Measurements from ENCODE around the gene ELMO1. TPM values are rescaled to one million over a fixed set of nuclear protein-coding genes. Genes with fewer than 3 reads are reported as not detected.

The ELMO1 gene
- polyA plus RNA-seq, 1 donor (not counting 4 experiments of a cell fraction or from before 2014, with no cell fraction given) = not detected

DNA sequence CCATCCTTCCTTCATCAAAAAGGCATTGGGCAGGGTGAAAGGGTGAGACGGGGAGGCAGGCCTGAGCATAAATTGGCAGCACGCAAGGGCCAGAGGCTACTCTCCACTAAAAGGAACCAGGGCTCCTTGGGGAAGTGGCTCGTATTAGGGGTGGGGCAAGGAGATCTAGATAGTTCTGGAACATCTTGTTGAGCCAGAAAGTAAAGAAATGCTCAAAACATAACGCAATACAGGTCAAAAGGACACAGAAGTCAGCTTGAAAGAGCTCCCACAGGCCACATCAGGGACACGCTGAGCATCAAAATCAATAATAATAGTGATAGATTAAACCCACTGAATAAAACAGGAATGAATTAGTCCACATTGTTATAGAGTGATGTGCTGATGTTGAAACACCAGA, 203.1 kb downstream of the ELMO1 start:
- Histone ChIP-seq H3K36me3 (ENCODE audit: control insufficient read depth in 2 of 2, extremely low read depth in 1 of 2, insufficient read depth in 2 of 2, low read length in 2 of 2) (no peaks in the 10 kb centered on the region), H3K27ac (ENCODE audit: control insufficient read depth, insufficient read depth, low read length) (no peak overlapping the region), H4K20me1 (ENCODE audit: control insufficient read depth, extremely low read depth, insufficient read depth, low read length) (no peaks in the 10 kb centered on the region), H3K79me2 (ENCODE audit: control insufficient read depth, insufficient read depth, low read length) (no peaks in the 10 kb centered on the region), H3K4me1 (ENCODE audit: control insufficient read depth, extremely low read depth, insufficient read depth, low read length) (no peaks in the 10 kb centered on the region), H2AFZ (ENCODE audit: control insufficient read depth, low read length) (no peak overlapping the region), H3K4me3 (ENCODE audit: control insufficient read depth in 2 of 3, extremely low read depth in 1 of 3, insufficient read depth in 2 of 3, low read depth in 1 of 3, low read length in 3 of 3) (no peak overlapping the region), H3K4me2 (ENCODE audit: control insufficient read depth, extremely low read depth, insufficient read depth, low read depth, low read length) (no peak overlapping the region), H3K27me3 (ENCODE audit: control insufficient read depth, extremely low read depth, insufficient read depth, low read length) (no peaks in the 10 kb centered on the region), H3K9me1 (ENCODE audit: control insufficient read depth, extremely low read depth, insufficient read depth, low read length) (no peaks in the 10 kb centered on the region), H3K9me3 (ENCODE audit: control insufficient read depth, low read depth, low read length) (no peaks in the 10 kb centered on the region), H3K9ac (ENCODE audit: control insufficient read depth, extremely low read depth, insufficient read depth, low read length) (no peak overlapping the region)
- DNase-seq (ENCODE audit: low read depth, low spot score) = no peak
- dilution Hi-C loops (cut with MboI; ENCODE audit: extremely low pct_ligation_motif_present, low sequenced_read_pairs) = no loop called here
- TF ChIP-seq CTCF (optimal IDR thresholded peaks at IDR 0.05 in 1 of 3, IDR thresholded peaks at IDR 0.05 in 1 of 3, conservative IDR thresholded peaks at IDR 0.05 in 1 of 3; ENCODE audit: extremely low read depth in 1 of 3, insufficient read depth in 2 of 3, low read length in 3 of 3) (no peak), EZH2 (IDR thresholded peaks at IDR 0.05; ENCODE audit: low read length) (no peak)
- no peak for FAIRE-seq

DNA sequence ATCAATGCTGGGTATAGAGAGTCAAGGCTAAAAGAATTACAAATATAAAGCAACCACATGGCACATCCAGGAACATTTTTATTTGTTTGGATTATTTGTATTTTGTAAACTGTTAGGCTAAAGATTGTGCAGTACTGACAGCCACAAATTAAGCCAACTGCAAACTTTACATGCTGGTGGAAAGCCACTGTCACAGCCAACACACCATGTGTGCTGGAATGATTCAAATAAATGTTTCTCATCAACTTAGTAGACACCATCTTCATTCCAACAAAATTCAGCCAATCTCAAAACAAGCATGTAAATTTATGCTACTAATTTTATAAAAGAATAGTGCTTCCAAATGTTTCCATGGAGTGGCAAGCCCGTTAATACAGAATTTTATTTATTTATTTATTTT, 211.8 kb downstream of the ELMO1 start:
- no peaks in the 10 kb centered on the region for H3K79me2 ChIP-seq (ENCODE audit: control insufficient read depth, insufficient read depth, low read length)
- dilution Hi-C loops (cut with MboI; ENCODE audit: extremely low pct_ligation_motif_present, low sequenced_read_pairs) = no loop called here
- no peaks in the 10 kb centered on the region for H3K27me3 ChIP-seq (ENCODE audit: control insufficient read depth, extremely low read depth, insufficient read depth, low read length)
- no peak for TF ChIP-seq EZH2 (IDR thresholded peaks at IDR 0.05; ENCODE audit: low read length)
- no peak for TF ChIP-seq CTCF (optimal IDR thresholded peaks at IDR 0.05 in 1 of 3, IDR thresholded peaks at IDR 0.05 in 1 of 3, conservative IDR thresholded peaks at IDR 0.05 in 1 of 3; ENCODE audit: extremely low read depth in 1 of 3, insufficient read depth in 2 of 3, low read length in 3 of 3)
- no peak overlapping the region for H3K4me3 ChIP-seq (ENCODE audit: control insufficient read depth in 2 of 3, extremely low read depth in 1 of 3, insufficient read depth in 2 of 3, low read depth in 1 of 3, low read length in 3 of 3)
- no peaks in the 10 kb centered on the region for H3K9me3 ChIP-seq (ENCODE audit: control insufficient read depth, low read depth, low read length)
- H3K4me2 ChIP-seq (ENCODE audit: control insufficient read depth, extremely low read depth, insufficient read depth, low read depth, low read length) = no peak overlapping the region
- H3K36me3 ChIP-seq (ENCODE audit: control insufficient read depth in 2 of 2, extremely low read depth in 1 of 2, insufficient read depth in 2 of 2, low read length in 2 of 2) = no peaks in the 10 kb centered on the region
- H4K20me1 ChIP-seq (ENCODE audit: control insufficient read depth, extremely low read depth, insufficient read depth, low read length) = no peaks in the 10 kb centered on the region
- H3K9ac ChIP-seq (ENCODE audit: control insufficient read depth, extremely low read depth, insufficient read depth, low read length) = no peak overlapping the region
- no peaks in the 10 kb centered on the region for H3K9me1 ChIP-seq (ENCODE audit: control insufficient read depth, extremely low read depth, insufficient read depth, low read length)
- no peak for FAIRE-seq
- no peak overlapping the region for H2AFZ ChIP-seq (ENCODE audit: control insufficient read depth, low read length)
- no peak overlapping the region for H3K27ac ChIP-seq (ENCODE audit: control insufficient read depth, insufficient read depth, low read length)
- no peaks in the 10 kb centered on the region for H3K4me1 ChIP-seq (ENCODE audit: control insufficient read depth, extremely low read depth, insufficient read depth, low read length)
- DNase-seq (ENCODE audit: low read depth, low spot score) = no peak

All from keratinocyte (primary cell).